Stimulated activated CD8-positive, alpha-beta memory T cell treated with anti-CD3 and anti-CD28 coated beads, Interleukin-15, amount 100 ng/mL, for 48 hours (primary cell): ENCODE results near the gene GALNT18.

Experiments
- DNase-seq, 2 donors: peaks; one replicate each; pipeline ENCODE4 v3.0.0-alpha.2; 2020; ENCODE audit warnings: low read depth in 2 of 2

Gene GALNT18

DNA sequence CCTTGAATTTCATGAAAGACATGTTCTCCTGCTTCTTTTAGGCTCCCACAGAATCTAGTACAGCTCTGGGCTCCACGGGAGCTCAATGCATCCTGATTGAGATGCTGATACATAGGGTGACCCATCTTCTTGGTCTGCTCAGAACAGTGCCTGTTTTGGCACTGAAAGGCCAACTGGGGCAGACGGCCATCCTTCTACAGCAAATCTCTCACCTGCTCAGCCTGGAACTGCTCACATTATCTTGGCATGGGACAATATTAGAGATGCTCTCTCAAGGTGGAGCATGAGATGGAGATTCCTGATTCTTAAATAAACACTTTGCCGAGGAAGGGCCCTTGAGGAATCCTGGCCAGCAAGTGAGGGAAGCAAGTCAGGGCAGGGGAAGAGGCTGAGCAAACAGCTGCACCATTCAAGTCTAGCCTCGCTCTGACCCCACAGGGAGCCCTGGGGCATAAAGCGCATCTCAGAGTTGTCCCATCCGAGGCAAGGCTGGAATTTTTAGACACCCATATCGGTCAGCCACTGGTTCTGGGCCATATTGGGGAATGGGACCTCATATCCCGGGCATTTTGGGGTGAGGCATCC, 210.3 kb downstream of the GALNT18 start:
- no peak for DNase-seq

DNA sequence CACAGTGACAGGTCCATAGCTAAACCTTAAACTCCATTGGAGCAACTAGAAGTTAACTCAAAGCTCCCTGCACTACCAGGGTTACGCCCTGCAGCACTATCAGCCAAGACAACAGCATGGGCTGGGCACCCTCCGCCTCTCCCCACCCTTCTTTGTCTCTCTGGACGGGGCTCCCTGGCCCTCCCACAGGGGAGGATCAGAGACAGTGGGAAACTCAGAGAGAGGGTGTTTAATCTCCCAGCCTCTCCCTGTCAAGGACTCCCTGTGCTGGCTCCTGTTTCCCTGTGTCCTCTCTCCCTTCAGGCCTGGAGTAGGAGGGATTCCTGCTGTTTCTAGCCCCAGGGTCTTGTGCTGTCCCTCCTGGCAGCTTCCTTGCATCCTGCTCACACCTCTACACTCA, 211.9 kb downstream of the GALNT18 start:
- DNase-seq: no peak

DNA sequence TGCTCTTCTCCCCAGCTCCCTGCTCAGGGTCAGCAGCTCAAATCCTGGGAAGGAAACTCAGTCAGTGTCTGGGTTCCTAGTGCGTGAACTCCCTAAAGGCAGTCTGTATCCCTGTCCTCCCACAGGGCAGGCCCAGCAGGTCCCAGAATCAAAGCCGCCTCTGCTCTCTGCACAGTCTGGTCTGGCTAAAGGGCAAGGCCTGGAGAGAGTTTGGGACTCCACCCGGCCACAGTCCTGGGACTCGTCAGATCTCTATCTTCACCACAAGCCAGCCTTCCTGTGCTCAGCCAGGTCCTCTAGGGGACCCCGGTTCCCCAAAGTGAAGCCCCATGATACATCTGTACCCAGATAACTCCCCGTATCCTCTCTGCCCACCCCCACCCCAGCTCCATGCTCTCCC, 212.6 kb downstream of the GALNT18 start:
- no peak for DNase-seq

DNA sequence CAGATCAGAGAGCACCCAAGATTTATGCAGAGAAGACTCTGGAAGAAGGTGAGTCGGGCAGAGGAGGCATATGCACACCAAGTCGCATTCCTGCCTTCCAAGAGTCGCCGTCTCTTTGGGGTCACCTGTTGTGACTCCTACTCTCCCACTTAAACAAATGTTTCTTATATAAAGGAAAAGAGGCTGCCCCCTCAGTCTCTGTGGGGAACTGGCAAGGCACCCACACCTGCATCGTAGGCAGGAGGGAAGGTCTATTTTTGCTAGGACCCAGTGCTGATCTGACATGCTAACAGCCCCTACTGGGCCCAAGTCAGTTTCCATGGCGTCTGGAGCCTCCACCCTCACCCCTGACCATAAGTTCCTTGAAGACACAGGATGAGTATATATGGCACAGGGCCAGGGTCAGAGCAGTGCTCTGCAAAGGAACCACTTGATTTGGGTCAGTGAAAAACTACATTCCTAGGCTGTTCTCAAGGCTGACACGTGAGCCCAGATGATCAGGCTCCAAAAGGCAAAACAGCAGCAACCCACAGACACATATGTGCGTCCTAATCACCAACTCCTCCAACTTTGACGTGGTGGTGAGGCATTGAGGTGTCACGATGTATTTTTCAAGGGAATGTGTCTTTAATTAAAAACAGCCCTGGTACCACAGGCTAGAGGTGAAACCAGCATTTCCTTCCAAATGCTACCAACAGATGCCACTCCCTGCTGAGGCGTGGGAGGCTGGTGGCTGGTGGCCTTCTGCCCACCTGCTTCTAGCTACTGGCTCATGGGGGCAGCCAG, 213.2 kb downstream of the GALNT18 start:
- DNase-seq: no peak

DNA sequence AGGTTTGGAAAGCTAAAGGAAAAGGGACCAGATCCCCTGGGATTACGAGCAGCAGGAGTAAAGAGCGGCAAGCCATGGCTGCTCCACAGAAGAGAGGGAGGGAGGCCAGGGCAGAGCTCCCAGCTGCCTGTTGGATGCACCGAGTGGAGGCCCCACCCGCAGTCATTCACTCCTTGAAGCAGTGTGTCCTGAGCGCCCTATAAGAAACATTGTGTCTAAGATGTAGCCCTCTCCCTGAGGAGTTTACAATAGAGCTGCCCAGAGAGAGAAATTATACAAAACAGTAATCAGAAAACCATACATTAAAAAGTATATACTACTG, 214.1 kb downstream of the GALNT18 start:
- DNase-seq: no peak

DNA sequence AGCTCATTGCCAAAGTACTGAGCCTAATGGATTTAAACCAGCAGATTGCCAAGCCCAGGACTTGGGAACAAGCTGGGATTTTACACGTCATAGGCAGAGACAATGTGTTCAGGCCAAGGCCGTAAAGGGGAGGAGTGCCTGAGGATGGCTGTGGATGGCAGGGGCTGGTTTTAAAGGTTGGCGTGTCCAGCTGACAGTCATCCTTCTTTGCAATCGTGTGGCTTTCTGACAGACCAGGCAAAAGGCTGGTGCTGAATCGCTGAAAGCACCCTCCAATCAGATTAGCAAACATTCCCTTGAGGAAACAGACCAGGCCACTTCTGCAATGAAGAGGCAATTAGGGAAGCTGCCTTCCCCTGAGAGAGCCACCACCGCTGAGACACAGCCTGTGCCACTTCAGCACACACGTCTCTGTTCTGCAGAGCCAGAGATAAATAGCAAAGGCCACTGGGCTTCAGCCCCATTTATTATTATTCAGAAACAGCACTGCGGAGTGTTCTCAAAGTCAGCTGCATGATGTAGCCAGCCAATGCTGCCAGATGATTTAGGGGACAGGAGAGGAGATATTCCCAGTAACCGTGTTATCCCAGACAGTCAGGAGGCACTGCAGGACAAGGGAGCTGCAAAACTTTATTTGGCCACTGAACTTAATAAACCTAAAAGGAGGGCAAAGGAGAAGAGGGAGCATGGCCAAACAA, 214.6 kb downstream of the GALNT18 start:
- DNase-seq: no peak

DNA sequence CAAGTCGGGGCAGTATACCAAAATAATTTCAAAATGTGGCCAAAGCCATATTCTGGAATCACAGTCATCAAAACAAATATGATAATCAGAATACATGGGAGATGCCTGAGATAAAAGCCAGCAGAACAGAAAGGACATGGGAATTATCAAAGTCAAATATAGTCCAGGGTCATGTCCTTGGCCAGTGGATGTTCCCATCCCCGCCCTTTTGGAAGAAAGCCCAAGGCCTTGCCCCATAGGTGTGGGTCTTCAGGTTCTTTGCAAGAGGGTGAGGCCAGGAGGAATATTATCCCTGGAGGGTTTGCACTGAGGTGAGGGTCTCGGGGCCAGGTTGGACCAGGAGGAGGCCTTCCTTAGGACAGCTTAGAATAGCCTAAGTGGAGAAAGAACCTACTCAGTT, 215.2 kb downstream of the GALNT18 start:
- DNase-seq: no peak

DNA sequence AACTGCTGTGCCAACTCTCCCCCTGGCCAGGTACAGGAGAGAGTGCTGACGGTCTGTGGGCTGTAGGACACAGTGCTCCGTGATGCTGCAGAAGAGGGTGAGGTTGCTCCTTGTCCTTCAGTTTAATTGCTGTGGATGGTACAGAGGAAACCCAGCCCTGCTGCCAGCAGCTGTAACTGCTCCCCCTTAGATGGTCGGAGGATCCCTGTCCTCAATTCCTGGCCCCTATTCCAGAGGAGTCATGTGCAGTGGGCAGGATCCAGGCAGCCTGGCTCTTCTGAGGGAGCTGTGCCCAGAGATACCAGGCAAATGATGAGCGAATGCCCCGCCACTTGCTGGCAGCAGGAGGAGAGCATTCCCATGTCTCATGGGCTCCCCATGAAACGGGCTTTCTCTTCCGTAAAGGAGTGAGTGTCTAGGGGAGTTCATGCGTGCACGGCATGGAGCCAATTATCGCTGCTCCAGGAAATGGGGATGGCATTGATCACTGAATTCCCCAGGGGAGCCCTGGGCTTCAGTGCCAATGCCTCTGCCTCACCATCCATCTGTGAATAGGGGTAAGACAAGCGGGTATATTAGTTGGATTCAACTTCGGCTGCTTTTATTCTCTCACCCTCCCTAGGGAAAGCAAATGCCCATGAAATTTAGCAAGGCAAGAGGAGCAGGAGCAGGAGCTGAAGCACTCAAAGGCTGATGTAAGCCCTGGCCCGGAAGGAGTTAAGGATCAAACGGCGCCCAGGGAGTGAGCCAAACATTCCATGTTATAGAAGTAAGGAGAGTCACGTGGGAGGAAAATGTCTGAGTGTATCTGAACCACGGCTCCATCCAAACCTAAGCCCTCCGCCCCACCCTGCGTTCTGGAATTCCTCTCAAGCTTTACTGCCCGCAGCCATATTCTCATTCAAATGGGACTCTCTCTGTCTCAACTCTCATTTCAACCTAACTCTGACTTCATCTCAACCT, 217.8 kb downstream of the GALNT18 start:
- DNase-seq: no peak

DNA sequence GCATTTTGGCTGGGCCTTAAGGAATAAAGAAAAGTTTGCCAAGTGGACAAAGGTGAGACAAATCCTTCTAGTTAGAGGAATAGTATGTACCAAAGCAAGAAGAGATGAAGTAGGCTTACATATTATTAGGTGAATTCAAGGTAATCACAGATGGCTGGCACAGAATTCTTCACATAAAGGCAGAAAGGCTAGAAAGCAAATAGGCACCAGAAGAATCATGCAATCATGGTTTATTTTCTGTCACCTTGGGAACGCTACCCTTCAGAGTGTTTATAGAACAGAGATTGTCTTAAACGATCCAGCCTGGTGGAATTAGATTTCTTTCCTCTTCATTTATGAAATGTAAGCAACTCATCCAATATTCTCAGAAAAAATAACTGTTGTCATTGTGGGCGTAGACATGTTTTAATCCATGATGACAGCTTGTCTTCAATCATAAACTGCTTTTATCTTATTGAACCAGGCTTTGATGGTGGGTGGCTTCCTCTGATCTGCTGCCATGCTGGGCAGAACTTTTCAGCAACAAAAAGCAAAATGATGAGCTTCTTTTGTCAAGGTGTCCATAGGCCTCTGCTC, 219.8 kb downstream of the GALNT18 start:
- DNase-seq: no peak

DNA sequence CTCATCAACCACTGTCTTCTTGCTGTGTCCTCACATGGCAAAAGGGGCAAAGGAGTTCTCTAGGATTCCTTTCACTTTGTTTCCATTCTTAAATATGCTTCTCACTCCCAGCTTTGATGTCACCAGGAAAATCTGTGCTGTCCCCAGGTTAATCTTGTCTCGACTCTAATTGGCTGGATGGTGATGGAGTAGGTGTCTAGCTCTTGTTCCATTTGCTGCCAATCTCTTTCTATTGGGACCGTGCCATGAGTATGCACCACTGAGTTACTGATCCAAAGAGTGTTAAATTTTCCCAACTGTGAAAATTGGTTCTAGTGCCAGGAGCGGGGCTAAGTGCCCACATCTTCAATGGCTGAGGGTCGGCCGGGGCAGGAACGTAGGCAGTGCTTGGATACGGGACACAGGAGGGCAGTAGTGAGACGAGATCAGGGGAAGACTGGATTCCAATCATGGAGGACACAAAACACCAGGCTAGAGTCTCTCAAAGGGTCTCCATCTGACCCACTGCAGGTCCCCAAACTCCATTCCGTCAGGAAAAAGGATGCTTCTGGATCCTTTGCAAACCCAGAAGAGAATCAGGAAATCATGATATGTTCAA, 221.1 kb downstream of the GALNT18 start:
- no peak for DNase-seq

DNA sequence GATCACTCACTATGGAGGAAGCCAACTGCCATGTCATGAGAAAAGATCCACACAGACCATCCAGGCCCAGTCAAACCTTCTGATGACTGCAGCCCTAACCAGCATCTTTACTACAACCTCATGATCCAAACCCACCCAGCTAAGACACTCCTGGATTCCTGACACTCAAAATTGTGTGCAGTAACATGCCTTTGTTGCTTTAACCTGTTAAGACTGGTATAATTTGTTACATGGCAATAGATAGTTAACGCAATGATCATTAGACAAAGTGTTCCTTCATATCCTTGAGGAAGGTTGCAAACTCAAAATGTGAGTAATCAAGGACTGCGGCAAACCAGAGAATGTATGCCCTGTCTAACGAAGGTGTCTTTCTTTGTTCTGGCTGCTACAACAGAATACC, 221.7 kb downstream of the GALNT18 start:
- no peak for DNase-seq

DNA sequence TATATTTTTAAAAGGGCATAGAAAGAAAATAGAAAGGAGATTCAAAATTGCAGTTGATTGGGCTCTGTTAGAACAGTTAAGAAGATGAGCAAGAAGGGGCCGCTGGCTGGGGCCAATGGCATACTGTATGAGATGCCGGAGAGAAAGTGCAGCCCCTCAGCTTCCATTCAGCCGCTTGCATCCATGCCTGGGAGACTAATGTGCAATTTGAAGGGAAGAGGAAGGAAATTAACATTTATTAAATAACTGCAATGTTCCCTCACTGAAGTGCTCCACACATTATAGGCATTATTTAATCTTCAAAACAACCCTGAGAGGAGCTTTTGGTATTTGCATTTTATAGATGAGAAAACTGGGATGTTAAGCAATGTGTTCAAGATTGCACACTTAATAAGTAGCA, 224.0 kb downstream of the GALNT18 start:
- DNase-seq: no peak

DNA sequence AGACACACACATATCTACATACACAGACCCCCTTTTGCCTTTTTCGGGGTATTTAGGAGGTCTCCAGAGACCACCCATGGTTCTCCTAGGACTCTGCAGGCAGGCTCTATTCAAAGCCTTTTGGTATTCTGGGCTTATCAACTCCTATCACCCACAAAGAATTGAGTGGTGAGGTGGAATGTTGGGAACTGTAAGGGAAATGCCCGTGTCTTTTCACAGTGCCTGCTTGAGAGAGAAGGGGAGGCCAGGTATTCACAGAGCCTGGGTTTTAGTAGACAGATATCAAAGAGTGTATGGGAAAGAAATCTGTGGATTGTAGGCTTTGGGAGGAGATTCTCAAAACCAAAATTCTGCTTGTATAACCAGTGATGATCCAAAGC, 224.8 kb downstream of the GALNT18 start:
- no peak for DNase-seq

DNA sequence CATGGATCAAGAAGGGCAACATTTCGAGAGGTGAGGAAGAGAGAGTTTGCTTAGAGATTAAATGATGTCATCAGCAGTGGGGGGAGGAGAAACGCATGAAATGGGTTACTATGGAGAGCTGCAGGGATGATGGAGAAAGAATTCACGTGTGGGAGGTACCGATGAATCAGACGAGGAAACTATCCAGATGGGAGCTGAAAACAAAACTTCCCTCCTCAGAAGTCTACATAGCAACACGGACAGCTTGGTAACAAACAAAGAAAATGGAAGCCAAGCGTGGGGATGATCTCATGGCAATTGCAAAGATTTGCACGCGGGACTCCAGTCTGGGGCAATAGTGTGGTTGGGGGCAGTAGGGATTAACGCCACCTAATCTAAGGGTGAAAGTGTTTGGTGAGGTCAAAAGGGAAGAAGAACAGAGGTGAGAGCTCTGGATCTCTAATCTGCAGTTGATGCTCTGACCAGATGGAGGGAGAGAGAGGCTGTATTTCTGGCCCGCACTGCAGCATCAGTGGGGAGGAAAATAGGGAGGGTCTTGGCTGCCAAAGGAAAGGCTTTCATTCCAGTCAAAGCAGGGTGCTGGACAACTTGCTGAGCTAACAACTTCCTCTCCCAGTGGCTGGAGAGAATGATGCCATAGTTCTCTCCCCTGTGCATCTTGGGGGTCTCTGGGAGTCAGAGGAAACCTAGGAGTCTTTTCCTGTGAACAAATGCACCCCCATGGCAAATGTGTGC, 225.3 kb downstream of the GALNT18 start:
- no peak for DNase-seq

DNA sequence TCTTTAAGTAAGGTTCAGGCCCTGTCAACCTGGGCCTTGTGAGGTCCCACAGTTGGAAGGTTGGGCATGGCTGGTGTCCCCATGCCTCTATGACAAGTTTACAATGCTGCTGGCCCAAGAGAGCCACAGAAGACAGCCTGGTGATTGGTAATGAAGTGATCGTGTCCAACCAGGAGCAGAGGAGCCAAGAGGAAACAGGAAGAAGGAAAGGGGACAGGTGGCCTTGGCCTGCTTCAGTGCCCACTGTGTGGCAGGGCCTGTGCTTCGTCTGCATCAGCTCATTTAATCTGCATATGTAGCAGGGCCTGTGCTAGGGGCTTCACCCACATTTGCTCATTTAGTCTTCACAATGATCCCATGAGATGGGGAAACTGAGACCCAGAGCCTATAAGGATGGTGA, 226.7 kb downstream of the GALNT18 start:
- DNase-seq: no peak

DNA sequence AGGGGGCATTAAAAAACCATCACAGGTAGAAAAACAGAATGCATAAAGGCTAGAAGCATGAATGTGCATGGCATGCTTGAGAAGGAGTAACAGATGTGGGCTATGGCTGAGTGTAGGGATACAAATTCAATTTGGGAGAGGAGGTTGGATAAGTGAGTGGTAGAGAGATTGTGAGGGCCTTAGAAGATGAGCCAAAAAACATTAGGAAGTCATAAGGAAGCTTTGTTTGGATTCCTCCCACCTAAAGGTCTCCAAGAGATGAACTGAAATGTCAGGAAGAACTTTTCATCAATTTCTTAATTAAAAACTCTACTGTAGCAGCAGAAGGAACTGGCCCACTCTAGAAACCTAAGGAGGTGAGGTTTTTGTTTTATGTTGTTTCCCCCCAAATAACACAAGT, 227.6 kb downstream of the GALNT18 start:
- DNase-seq: no peak

DNA sequence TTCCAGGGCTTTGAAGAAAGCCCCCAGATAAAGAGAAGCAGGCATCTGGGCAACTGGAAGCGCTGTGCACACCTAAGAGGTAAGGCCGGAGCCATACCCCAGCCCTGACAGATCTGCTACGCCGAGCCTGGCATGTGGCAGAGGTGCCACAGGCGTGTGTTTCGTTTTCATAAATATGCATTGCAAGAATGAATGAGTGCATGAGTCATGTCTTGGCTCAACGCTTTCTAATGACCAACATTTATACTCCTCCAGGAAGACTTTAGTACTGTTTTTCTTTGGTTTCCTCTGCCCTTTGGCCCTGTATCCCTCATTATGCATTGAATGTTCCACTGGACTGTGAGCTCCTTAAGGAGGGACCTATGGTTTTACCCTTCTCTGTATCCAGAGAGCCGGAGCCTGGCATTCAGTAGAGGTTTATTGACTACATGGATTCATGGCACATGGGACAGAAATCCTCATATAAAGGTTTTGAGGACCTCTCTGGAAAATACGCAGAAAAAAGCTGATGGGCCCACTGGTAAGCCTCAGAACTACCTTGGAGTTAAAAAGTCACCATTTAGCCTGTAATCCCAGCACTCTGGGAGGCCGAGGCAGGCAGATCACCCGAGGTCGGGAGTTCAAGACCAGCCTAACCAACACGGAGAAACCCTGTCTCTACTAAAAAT, 229.9 kb downstream of the GALNT18 start:
- DNase-seq: no peak

DNA sequence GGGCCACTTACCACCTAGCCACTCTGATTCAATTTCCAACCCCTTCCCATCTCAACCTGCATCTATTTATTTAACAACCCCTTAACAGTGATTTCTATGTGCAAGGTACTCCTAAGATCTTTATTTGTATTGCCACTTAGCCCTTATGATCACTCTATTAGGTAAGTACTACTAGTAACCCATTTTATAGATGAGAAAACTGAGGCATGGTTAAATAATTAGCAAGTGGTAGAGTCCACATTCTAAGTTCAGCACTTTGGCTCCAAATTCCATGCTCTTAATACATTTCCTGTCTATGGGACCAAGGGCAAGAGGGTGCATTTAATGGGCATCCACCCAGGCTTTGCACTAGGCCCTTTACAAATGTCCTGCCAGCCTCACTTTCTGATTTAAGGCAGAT, 230.6 kb downstream of the GALNT18 start:
- no peak for DNase-seq

DNA sequence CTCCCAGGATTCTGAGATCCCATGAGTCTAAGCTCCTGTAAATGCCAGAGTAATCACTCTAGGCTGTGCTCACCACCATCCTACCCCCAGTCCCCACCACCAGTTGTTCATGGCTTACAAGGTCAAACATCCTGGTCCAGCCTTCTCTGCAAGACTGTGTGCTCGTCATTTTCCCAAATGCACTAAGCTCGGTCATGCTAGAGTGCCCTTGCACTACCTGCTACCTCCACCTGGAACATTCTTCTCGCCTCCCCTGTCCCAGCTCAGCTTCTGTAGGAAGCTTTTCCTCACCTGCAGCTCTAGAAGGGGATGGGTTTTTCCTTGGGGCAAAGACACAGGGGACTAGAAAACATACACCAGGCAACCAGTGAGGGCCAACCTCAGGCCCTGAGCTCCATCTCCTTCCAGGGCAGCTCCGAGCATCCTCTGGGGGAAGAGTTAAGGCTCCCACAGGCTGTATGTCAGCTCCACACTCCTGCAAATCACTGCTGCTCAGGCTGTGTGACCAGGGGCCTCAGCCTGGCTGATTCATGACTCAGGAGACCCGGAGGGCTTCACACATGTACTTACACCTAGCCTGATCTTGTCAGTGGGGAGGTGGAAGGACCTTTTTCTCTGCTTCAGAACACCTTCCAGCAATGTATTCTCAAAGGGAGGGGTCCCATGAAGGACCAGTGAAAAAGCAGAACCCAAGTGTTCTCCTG, 231.6 kb downstream of the GALNT18 start:
- DNase-seq: no peak

DNA sequence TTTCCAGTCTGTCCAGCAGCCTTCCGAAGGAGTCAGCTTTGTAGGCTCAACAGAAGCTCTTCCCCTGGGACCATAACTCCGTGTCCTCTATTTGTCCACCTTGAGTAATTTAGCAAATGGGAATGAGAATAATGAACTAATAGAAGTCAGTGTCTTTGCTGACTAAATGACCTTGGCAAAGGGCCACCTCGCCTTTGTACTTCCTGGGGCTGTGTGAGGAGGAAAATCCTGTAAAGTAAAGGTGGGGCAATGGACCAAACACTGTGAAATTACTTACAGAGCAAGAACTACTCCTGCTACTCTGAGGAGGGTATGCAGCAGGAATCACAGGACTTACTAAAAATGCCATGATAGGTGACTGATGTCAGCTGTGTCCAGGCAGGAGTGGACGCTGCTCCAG, 232.6 kb downstream of the GALNT18 start:
- no peak for DNase-seq
